HEK293 (cell line): ENCODE measurements around the gene HOXA10.
A peak's percentile ranks its signal among the peaks of the same experiment; 100 is the strongest.

ENCODE experiments used
- FEZF1 ChIP-seq: fragments of 450-650 bp; formaldehyde crosslinking; IDR thresholded peaks from 2 replicates; pipeline ENCODE4 v1.5.1; 2016; ENCODE audit warnings: missing biosample characterization, missing genetic modification characterization
- GFI1B ChIP-seq: fragments of 450-650 bp; formaldehyde crosslinking; IDR thresholded peaks from 2 replicates; pipeline ENCODE4 v1.5.1; 2016; ENCODE audit warnings: missing biosample characterization, missing genetic modification characterization
- PRDM1 ChIP-seq: fragments of 450-650 bp; formaldehyde crosslinking; IDR thresholded peaks from 2 replicates; pipeline ENCODE4; 2016; ENCODE audit warnings: missing biosample characterization, missing genetic modification characterization
- PRDM2 ChIP-seq: fragments of 450-650 bp; formaldehyde crosslinking; IDR thresholded peaks from 2 replicates; pipeline ENCODE4 v1.5.1; 2016; ENCODE audit warnings: missing biosample characterization, missing genetic modification characterization, borderline replicate concordance
- REPIN1 ChIP-seq: fragments of 450-650 bp; formaldehyde crosslinking; IDR thresholded peaks from 2 replicates; pipeline ENCODE4 v1.5.1; 2017; ENCODE audit warnings: missing biosample characterization, missing genetic modification characterization, low read depth
- SCRT2 ChIP-seq: fragments of 450-650 bp; formaldehyde crosslinking; IDR thresholded peaks from 2 replicates; pipeline ENCODE4 v1.5.1; 2016; ENCODE audit warnings: missing biosample characterization, missing genetic modification characterization
- WT1 ChIP-seq: fragments of 450-650 bp; formaldehyde crosslinking; IDR thresholded peaks from 2 replicates; pipeline ENCODE4 v1.5.1; 2016; ENCODE audit warnings: missing biosample characterization, missing genetic modification characterization
- YY2 ChIP-seq: fragments of 450-650 bp; formaldehyde crosslinking; IDR thresholded peaks from 2 replicates; pipeline ENCODE4 v1.5.1; 2016; ENCODE audit warnings: missing biosample characterization, missing genetic modification characterization
- ZBTB26 ChIP-seq: fragments of 450-650 bp; formaldehyde crosslinking; optimal IDR thresholded peaks from 2 replicates; pipeline ENCODE3; 2016; ENCODE audit warnings: missing biosample characterization, mild to moderate bottlenecking, missing genetic modification characterization
- ZBTB48 ChIP-seq: fragments of 450-650 bp; formaldehyde crosslinking; IDR thresholded peaks from 2 replicates; pipeline ENCODE4 v1.5.1; 2016; ENCODE audit warnings: missing biosample characterization, missing genetic modification characterization
- ZFP41 ChIP-seq: fragments of 450-650 bp; formaldehyde crosslinking; IDR thresholded peaks from 2 replicates; pipeline ENCODE4 v1.5.1; 2016; ENCODE audit warnings: missing biosample characterization, missing genetic modification characterization, borderline replicate concordance
- ZNF121 ChIP-seq: fragments of 450-650 bp; formaldehyde crosslinking; IDR thresholded peaks from 2 replicates; pipeline ENCODE4 v1.5.1; 2016; ENCODE audit warnings: missing biosample characterization, missing genetic modification characterization
- ZNF138 ChIP-seq: fragments of 450-650 bp; formaldehyde crosslinking; IDR thresholded peaks from 2 replicates; pipeline ENCODE4 v1.5.1; 2016; ENCODE audit warnings: missing biosample characterization, missing genetic modification characterization, borderline replicate concordance
- ZNF140 ChIP-seq: fragments of 450-650 bp; formaldehyde crosslinking; IDR thresholded peaks from 2 replicates; pipeline ENCODE4 v1.5.1; 2016; ENCODE audit warnings: missing biosample characterization, missing genetic modification characterization
- ZNF202 ChIP-seq: fragments of 450-650 bp; formaldehyde crosslinking; IDR thresholded peaks from 2 replicates; pipeline ENCODE4 v1.5.1; 2016; ENCODE audit warnings: missing biosample characterization, missing genetic modification characterization, borderline replicate concordance
- ZNF24 ChIP-seq: fragments of 450-650 bp; formaldehyde crosslinking; IDR thresholded peaks from 2 replicates; pipeline ENCODE4 v1.5.1; 2016; ENCODE audit warnings: missing biosample characterization, missing genetic modification characterization
- ZNF274 ChIP-seq, 2 experiments: fragments of 200-500 bp in 1 of 2; fragments of 450-650 bp in 1 of 2; sonication (Bioruptor generic) in 1 of 2; formaldehyde crosslinking in 1 of 2; IDR thresholded peaks; 2 replicates each; pipeline versions ENCODE4 v1.5.1 to v1.6.1; 2014 to 2016; ENCODE audit warnings: borderline replicate concordance in 1 of 2, inconsistent platforms in 1 of 2, low read length in 1 of 2, missing biosample characterization in 1 of 2, missing genetic modification characterization in 1 of 2
- ZNF311 ChIP-seq: fragments of 450-650 bp; formaldehyde crosslinking; IDR thresholded peaks from 2 replicates; pipeline ENCODE4 v1.5.1; 2017; ENCODE audit warnings: missing biosample characterization, missing genetic modification characterization, borderline replicate concordance
- ZNF335 ChIP-seq: fragments of 450-650 bp; formaldehyde crosslinking; conservative IDR thresholded peaks from 2 replicates; pipeline ENCODE4 v1.5.1; 2016; ENCODE audit warnings: missing biosample characterization, missing genetic modification characterization
- ZNF366 ChIP-seq: fragments of 450-650 bp; formaldehyde crosslinking; conservative IDR thresholded peaks from 2 replicates; pipeline ENCODE4 v1.5.1; 2016; ENCODE audit warnings: missing biosample characterization, missing genetic modification characterization
- ZNF394 ChIP-seq: fragments of 450-650 bp; formaldehyde crosslinking; IDR thresholded peaks from 2 replicates; pipeline ENCODE4 v1.5.1; 2016; ENCODE audit warnings: missing biosample characterization, missing genetic modification characterization, mild to moderate bottlenecking, moderate library complexity, borderline replicate concordance
- ZNF473 ChIP-seq: fragments of 450-650 bp; formaldehyde crosslinking; IDR thresholded peaks from 2 replicates; pipeline ENCODE4 v1.5.1; 2017; ENCODE audit warnings: missing biosample characterization, missing genetic modification characterization
- ZNF560 ChIP-seq: fragments of 450-650 bp; formaldehyde crosslinking; IDR thresholded peaks from 2 replicates; pipeline ENCODE4 v1.5.1; 2017; ENCODE audit warnings: missing biosample characterization, missing genetic modification characterization, borderline replicate concordance
- ZNF585B ChIP-seq: fragments of 450-650 bp; formaldehyde crosslinking; IDR thresholded peaks from 2 replicates; pipeline ENCODE4 v1.5.1; 2016; ENCODE audit warnings: missing biosample characterization, missing genetic modification characterization
- ZNF600 ChIP-seq: fragments of 450-650 bp; formaldehyde crosslinking; IDR thresholded peaks from 2 replicates; pipeline ENCODE4 v1.5.1; 2016; ENCODE audit warnings: missing biosample characterization, missing genetic modification characterization
- ZNF645 ChIP-seq: fragments of 450-650 bp; formaldehyde crosslinking; IDR thresholded peaks from 2 replicates; pipeline ENCODE4; 2016; ENCODE audit warnings: missing biosample characterization, missing genetic modification characterization
- ZNF660 ChIP-seq: fragments of 450-650 bp; IDR thresholded peaks from 2 replicates; pipeline ENCODE4 v1.5.1; 2018; ENCODE audit warnings: missing biosample characterization, mild to moderate bottlenecking, missing genetic modification characterization
- ZNF791 ChIP-seq: fragments of 450-650 bp; formaldehyde crosslinking; IDR thresholded peaks from 2 replicates; pipeline ENCODE4 v1.5.1; 2016; ENCODE audit warnings: missing biosample characterization, missing genetic modification characterization
- ZNF792 ChIP-seq: fragments of 450-650 bp; formaldehyde crosslinking; IDR thresholded peaks from 2 replicates; pipeline ENCODE4 v1.5.1; 2016; ENCODE audit warnings: missing biosample characterization, missing genetic modification characterization
- ZNF830 ChIP-seq: fragments of 450-650 bp; IDR thresholded peaks from 2 replicates; pipeline ENCODE4 v1.5.0; 2018; ENCODE audit warnings: missing biosample characterization, missing genetic modification characterization, low read depth, mild to moderate bottlenecking, moderate library complexity
- ZSCAN16 ChIP-seq: fragments of 450-650 bp; formaldehyde crosslinking; IDR thresholded peaks from 2 replicates; pipeline ENCODE4 v1.5.1; 2016; ENCODE audit warnings: missing biosample characterization, missing genetic modification characterization

The HOXA10 gene

GRCh38 chr7:27138985-27139333, 35.2 kb downstream of the HOXA10 start (continued):
- no peak for TF ChIP-seq REPIN1 (tag by site-specific recombination)
- TF ChIP-seq ZNF335: peak; percentile 73
- peak; percentile 87 for TF ChIP-seq FEZF1 (tag by site-specific recombination)
- TF ChIP-seq SCRT2 (tag by site-specific recombination): no peak
- no peak for TF ChIP-seq ZSCAN16
- no peak for TF ChIP-seq ZNF585B (tag by site-specific recombination)
- TF ChIP-seq ZNF791 (tag by site-specific recombination): no peak
- no peak for TF ChIP-seq ZBTB48 (tag by site-specific recombination)
- TF ChIP-seq WT1 (tag by site-specific recombination): no peak
- no peak for TF ChIP-seq ZNF473
- TF ChIP-seq ZBTB26 (tag by site-specific recombination): no peak
- TF ChIP-seq GFI1B (tag by site-specific recombination): no peak
- no peak for TF ChIP-seq ZNF121
- TF ChIP-seq ZFP41 (tag by site-specific recombination): no peak
- TF ChIP-seq ZNF24 (tag by site-specific recombination): no peak
- no peak for TF ChIP-seq ZNF138 (tag by site-specific recombination)
- TF ChIP-seq ZNF645 (tag by site-specific recombination): no peak
- TF ChIP-seq ZNF274 (IDR thresholded peaks at IDR 0.05; ENCODE audit: low read length): no peak
- TF ChIP-seq ZNF274 (tag by site-specific recombination; IDR thresholded peaks at IDR 0.05; ENCODE audit: borderline replicate concordance): no peak
- no peak for TF ChIP-seq ZNF202 (tag by site-specific recombination)
- no peak for TF ChIP-seq ZNF830
- TF ChIP-seq ZNF600 (tag by site-specific recombination): no peak
- TF ChIP-seq ZNF394 (tag by site-specific recombination): no peak
- peak; percentile 53 for TF ChIP-seq ZNF366 (tag by site-specific recombination)
- TF ChIP-seq ZNF660 (tag by site-specific recombination): no peak
- TF ChIP-seq ZNF792 (tag by site-specific recombination): no peak
- TF ChIP-seq PRDM2: no peak
- no peak for TF ChIP-seq ZNF140
- TF ChIP-seq YY2 (tag by site-specific recombination): no peak
- TF ChIP-seq ZNF560 (tag by site-specific recombination): no peak
- TF ChIP-seq ZNF311: no peak
- peak; percentile 58; the same call in 1 of the 2 replicates for TF ChIP-seq PRDM1
